Uterus (tissue), 4 donors: ENCODE results near the gene SP110. TPM values are rescaled to one million over a fixed set of nuclear protein-coding genes. Genes with fewer than 3 reads are reported as not detected.

ENCODE experiments used
- DNase-seq, 2 donors: peaks; one replicate each; pipeline ENCODE4 v3.0.0-alpha.2; 2019 to 2020
- H3K27ac ChIP-seq, 2 donors: fragments of 200-600 bp; sonication (generic); 1 replicate in 1 of 2; 2 replicates in 1 of 2; pipeline ENCODE4 v1.5.1; 2016 to 2018
- H3K27me3 ChIP-seq, 2 donors: fragments of 200-600 bp; sonication (generic); one replicate each; pipeline ENCODE4 v1.5.1; 2018 to 2019; ENCODE audit warnings: control low read depth in 1 of 2
- H3K36me3 ChIP-seq, 2 donors: fragments of 200-600 bp; sonication (generic); one replicate each; pipeline ENCODE4 v1.5.1; 2019; ENCODE audit warnings: control low read depth in 1 of 2
- H3K4me1 ChIP-seq, 2 donors: fragments of 200-600 bp; sonication (generic); one replicate each; pipeline ENCODE4 v1.5.1; 2018 to 2019; ENCODE audit warnings: control low read depth in 1 of 2
- H3K4me3 ChIP-seq, 2 donors: fragments of 200-600 bp; sonication (generic); 1 replicate in 1 of 2; 2 replicates in 1 of 2; pipeline ENCODE4 v1.5.1; 2018 to 2019; ENCODE audit warnings: mild to moderate bottlenecking in 1 of 2
- H3K9me3 ChIP-seq, 2 donors: fragments of 200-600 bp; sonication (generic); one replicate each; pipeline ENCODE4 v1.5.1; 2019; ENCODE audit warnings: control low read depth in 1 of 2
- POLR2A ChIP-seq, 2 donors: fragments of 450-650 bp; IDR thresholded peaks; one replicate each; pipeline ENCODE4 v1.6.1; 2016; ENCODE audit warnings: antibody characterized with exemption in 2 of 2, mild to moderate bottlenecking in 1 of 2, moderate library complexity in 1 of 2
- intact Hi-C: fragments of 100-400 bp; cut with DNase I; formaldehyde crosslinking; loops from one replicate; pipeline ENCODE4 v1.15.1; 2023; ENCODE audit warnings: low total_unique reads
- total RNA-seq, 4 donors: library from RNA; depleted of rRNA in 3 of 4; stranded (reverse); fragments of >200 nt in 3 of 4; gene quantifications; one replicate each; pipeline versions ENCODE4 v1.1.0 to v1.2.4, GENCODE V29; 2014 to 2023
- TF ChIP-seq, protein P1 (sequence below), 4 experiments: fragments of 200-600 bp in 2 of 4; fragments of 450-650 bp in 2 of 4; sonication (generic) in 2 of 4; IDR thresholded peaks; one replicate each; pipeline ENCODE4 v1.5.1; 2016 to 2019; ENCODE audit warnings: antibody characterized with exemption in 4 of 4, mild to moderate bottlenecking in 2 of 4, moderate library complexity in 1 of 4
- donor health status: DM: yes; HTN: yes; CAD: no.

Gene SP110
- total RNA-seq, 4 donors from 2014 or later: 10.5 to 77.9 (median 23.8) TPM

- intact Hi-C loops: no loop called here
- no peaks in the 10 kb centered on the region for H3K9me3 ChIP-seq
- no peak overlapping the region for H3K4me3 ChIP-seq
- no peaks in the 10 kb centered on the region for H3K4me1 ChIP-seq
- no peaks in the 10 kb centered on the region for H3K36me3 ChIP-seq
- H3K27ac ChIP-seq: no peak overlapping the region
- TF ChIP-seq, protein P1, sequence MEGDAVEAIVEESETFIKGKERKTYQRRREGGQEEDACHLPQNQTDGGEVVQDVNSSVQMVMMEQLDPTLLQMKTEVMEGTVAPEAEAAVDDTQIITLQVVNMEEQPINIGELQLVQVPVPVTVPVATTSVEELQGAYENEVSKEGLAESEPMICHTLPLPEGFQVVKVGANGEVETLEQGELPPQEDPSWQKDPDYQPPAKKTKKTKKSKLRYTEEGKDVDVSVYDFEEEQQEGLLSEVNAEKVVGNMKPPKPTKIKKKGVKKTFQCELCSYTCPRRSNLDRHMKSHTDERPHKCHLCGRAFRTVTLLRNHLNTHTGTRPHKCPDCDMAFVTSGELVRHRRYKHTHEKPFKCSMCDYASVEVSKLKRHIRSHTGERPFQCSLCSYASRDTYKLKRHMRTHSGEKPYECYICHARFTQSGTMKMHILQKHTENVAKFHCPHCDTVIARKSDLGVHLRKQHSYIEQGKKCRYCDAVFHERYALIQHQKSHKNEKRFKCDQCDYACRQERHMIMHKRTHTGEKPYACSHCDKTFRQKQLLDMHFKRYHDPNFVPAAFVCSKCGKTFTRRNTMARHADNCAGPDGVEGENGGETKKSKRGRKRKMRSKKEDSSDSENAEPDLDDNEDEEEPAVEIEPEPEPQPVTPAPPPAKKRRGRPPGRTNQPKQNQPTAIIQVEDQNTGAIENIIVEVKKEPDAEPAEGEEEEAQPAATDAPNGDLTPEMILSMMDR (IDR thresholded peaks at IDR 0.05): no peak
- TF ChIP-seq POLR2A (IDR thresholded peaks at IDR 0.05): no peak
- H3K27me3 ChIP-seq: no peaks in the 10 kb centered on the region
- no peak for DNase-seq
These were observed 26.4 kb upstream of the SP110 start for GRCh38 chr2:230246206-230246605.

DNA sequence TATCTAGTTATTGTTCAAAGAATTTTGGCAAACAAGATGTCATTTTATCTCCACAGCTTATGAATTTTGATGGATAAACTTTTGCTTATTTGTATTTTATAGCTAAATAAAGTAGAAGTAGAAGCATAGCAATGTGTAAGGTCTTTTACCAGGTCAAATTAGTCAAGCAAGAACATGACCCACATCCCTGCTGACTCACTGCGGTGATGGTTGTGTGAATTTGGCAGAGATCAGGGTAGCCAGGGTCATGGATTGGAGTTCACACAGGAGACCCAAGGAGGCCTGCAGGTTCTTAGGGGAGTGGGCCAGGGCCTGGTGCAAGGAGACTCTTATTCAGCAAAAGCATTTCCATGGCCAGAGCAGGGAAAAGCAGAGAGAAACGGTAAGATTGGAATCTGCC, 24.4 kb upstream of the SP110 start:
- intact Hi-C loops: no loop called here

GRCh38 chr2:230234845-230235244, 15.1 kb upstream of the SP110 start:
- Histone ChIP-seq H3K36me3 (no peaks in the 10 kb centered on the region), H3K4me1 (no peaks in the 10 kb centered on the region), H3K4me3 (no peak overlapping the region), H3K27ac (no peak overlapping the region), H3K9me3 (peaks cover 0 to 8% of the 10 kb centered on the region in 2 donors), H3K27me3 (no peaks in the 10 kb centered on the region)
- no peak for DNase-seq
- TF ChIP-seq POLR2A (IDR thresholded peaks at IDR 0.05): no peak
- TF ChIP-seq, protein P1 (IDR thresholded peaks at IDR 0.05): no peak
- intact Hi-C loops: no loop called here

More for the DNA sequence above, 24.4 kb upstream of the SP110 start:
- H3K36me3 ChIP-seq: no peaks in the 10 kb centered on the region
- no peaks in the 10 kb centered on the region for H3K9me3 ChIP-seq
- H3K27me3 ChIP-seq: no peaks in the 10 kb centered on the region
- no peak overlapping the region for H3K4me3 ChIP-seq
- DNase-seq: no peak
- TF ChIP-seq, protein P1 (IDR thresholded peaks at IDR 0.05): no peak
- TF ChIP-seq POLR2A (IDR thresholded peaks at IDR 0.05): no peak
- H3K27ac ChIP-seq: no peak overlapping the region
- H3K4me1 ChIP-seq: no peaks in the 10 kb centered on the region

- no peak overlapping the region for H3K27ac ChIP-seq
- no peaks in the 10 kb centered on the region for H3K4me1 ChIP-seq
- no peak overlapping the region for H3K4me3 ChIP-seq
- no peaks in the 10 kb centered on the region for H3K27me3 ChIP-seq
- intact Hi-C loops: no loop called here
- DNase-seq: no peak
- TF ChIP-seq, protein P1 (IDR thresholded peaks at IDR 0.05): no peak
- no peak for TF ChIP-seq POLR2A (IDR thresholded peaks at IDR 0.05)
- H3K36me3 ChIP-seq: no peaks in the 10 kb centered on the region
- H3K9me3 ChIP-seq: peaks cover 0 to 8% of the 10 kb centered on the region in 2 donors
These were observed 14.4 kb upstream of the SP110 start for GRCh38 chr2:230234122-230234722.

DNA sequence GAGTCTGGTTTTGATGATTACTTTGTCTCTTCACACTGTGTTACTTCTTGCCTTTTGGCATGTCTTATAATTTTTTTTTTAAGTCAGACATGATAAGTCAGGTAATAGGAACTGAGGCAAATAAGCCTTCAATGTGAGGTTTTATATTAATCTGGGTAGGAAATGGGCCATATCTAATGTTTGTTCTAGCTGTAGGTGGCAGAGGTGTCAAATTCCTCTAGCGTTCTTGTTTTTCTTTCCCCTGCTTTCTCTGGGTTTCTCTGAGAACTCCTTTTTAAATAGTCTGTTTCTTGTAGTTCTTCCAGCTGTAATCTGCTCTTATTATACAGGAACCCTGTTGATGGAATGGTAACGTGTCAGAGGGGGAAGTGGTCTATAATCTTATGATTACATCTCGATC, 11.5 kb upstream of the SP110 start:
- TF ChIP-seq, protein P1 (IDR thresholded peaks at IDR 0.05): no peak
- TF ChIP-seq POLR2A (IDR thresholded peaks at IDR 0.05): no peak
- no peak for DNase-seq
- H3K4me3 ChIP-seq: no peak overlapping the region
- peaks cover 0 to 8% of the 10 kb centered on the region in 2 donors for H3K9me3 ChIP-seq
- no peaks in the 10 kb centered on the region for H3K27me3 ChIP-seq
- H3K4me1 ChIP-seq: no peaks in the 10 kb centered on the region
- H3K27ac ChIP-seq: no peak overlapping the region
- intact Hi-C loops: no loop called here
- no peaks in the 10 kb centered on the region for H3K36me3 ChIP-seq
